ENCODE measurements around the gene TSHZ2.
"Not testable (repeated sequence)": the region's sequence is repeated elsewhere in the genome, so short reads cannot be mapped to it uniquely, and the experiment has no call there.

Gene TSHZ2

GRCh38 chr20:53466279-53466678 lies 494.1 kb downstream of the TSHZ2 start:
- DNase-seq (ENCODE audit: extremely low spot score): no peak
- no peak for TF ChIP-seq CTCF (IDR thresholded peaks at IDR 0.05; ENCODE audit: control extremely low read depth, extremely low read depth, low read depth, missing control alignments)
- ChIA-PET POLR2A (no interaction called here), CTCF (interaction anchor here (1.4 kb wide), 1 partner anchor 54 kb away, joined by 3 read pairs; no protein-coding TSS in a partner anchor)

- ChIA-PET POLR2A (no interaction called here), CTCF (interaction anchor here (1.5 kb wide), 1 partner anchor 16 kb away, joined by 4 read pairs; no protein-coding TSS in a partner anchor)
- TF ChIP-seq CTCF (IDR thresholded peaks at IDR 0.05; ENCODE audit: control extremely low read depth, extremely low read depth, low read depth, missing control alignments): no peak
- peak; percentile 20 for DNase-seq (ENCODE audit: extremely low spot score)
Observed at GRCh38 chr20:53468587-53468986, 496.4 kb downstream of the TSHZ2 start.

GRCh38 chr20:53472859-53473258 lies 500.7 kb downstream of the TSHZ2 start:
- CTCF ChIA-PET; POLR2A ChIA-PET; DNase-seq (ENCODE audit: extremely low spot score): not testable (repeated sequence)

GRCh38 chr20:53480913-53481312 lies 508.8 kb downstream of the TSHZ2 start:
- no peak for TF ChIP-seq CTCF (IDR thresholded peaks at IDR 0.05; ENCODE audit: control extremely low read depth, extremely low read depth, low read depth, missing control alignments)
- POLR2A ChIA-PET: no interaction called here
- DNase-seq (ENCODE audit: extremely low spot score): no peak
- CTCF ChIA-PET: no interaction called here

- POLR2A ChIA-PET: no interaction called here
- no peak for TF ChIP-seq CTCF (IDR thresholded peaks at IDR 0.05; ENCODE audit: control extremely low read depth, extremely low read depth, low read depth, missing control alignments)
- CTCF ChIA-PET: no interaction called here
- DNase-seq (ENCODE audit: extremely low spot score): no peak
Observed at GRCh38 chr20:53487461-53488200, 515.5 kb downstream of the TSHZ2 start.

- ChIA-PET POLR2A (no interaction called here), CTCF (no interaction called here)
- TF ChIP-seq CTCF (IDR thresholded peaks at IDR 0.05; ENCODE audit: control extremely low read depth, extremely low read depth, low read depth, missing control alignments): no peak
- no peak for DNase-seq (ENCODE audit: extremely low spot score)
Observed at GRCh38 chr20:53488775-53489272, 516.7 kb downstream of the TSHZ2 start.

GRCh38 chr20:53489528-53489927 lies 517.4 kb downstream of the TSHZ2 start:
- ChIA-PET POLR2A (no interaction called here), CTCF (no interaction called here)
- TF ChIP-seq CTCF (IDR thresholded peaks at IDR 0.05; ENCODE audit: control extremely low read depth, extremely low read depth, low read depth, missing control alignments): no peak
- DNase-seq (ENCODE audit: extremely low spot score): no peak
